HFF-Myc (cell line): Measurements from ENCODE around the gene TEX50.
"Not testable (repeated sequence)": the region's sequence is repeated elsewhere in the genome, so short reads cannot be mapped to it uniquely, and the experiment has no call there.

Experiments
- DNase-seq: peaks from one replicate; pipeline ENCODE4 v3.0.0-alpha.2; 2011; ENCODE audit warnings: low read depth; ENCODE audit errors: extremely low read depth
- H3K4me3 ChIP-seq: replicated peaks from 2 replicates; pipeline ENCODE4 v1.5.1; 2011; ENCODE audit warnings: low read depth, mild to moderate bottlenecking, control low read depth, low read length
- TF ChIP-seq, protein P1 (sequence below): IDR thresholded peaks from 2 replicates; pipeline ENCODE4 v1.5.1; 2012; ENCODE audit warnings: mild to moderate bottlenecking, low read depth, low read length, control low read depth; ENCODE audit errors: missing control alignments

The TEX50 gene

DNA sequence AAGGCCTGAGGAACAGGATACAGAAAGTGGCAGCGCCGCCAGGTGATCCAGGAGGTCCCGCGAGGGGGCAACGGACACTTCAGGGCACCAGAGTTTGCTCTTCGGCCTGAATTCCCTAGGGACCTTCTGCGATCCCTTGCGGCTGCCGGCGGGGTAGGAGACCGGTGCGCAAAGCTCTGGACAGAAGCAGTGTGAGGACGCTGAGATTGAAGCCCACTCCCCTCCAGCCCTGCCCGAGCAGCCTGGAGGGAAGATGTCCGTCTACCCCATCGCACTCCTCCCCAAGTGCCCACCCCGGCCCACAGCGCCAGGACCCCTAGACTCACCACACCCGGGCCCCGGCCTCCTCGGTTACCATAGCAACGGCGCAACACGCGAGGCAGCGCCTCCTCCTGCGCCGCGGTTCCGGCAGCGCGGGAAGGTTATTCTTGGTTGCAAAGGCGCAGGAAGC is 34.4 kb downstream of the TEX50 start, which contains the start of gene ANKRD45:
TSS of gene ANKRD45 (minus strand) at position 361 of the 451 bp plus-strand sequence. CDS start 10,433 bp downstream, outside the sequence.
- DNase-seq: peak; percentile 20
- peak within 1 kb of the TSS; percentile 39 for H3K4me3 ChIP-seq
- TF ChIP-seq, protein P1, sequence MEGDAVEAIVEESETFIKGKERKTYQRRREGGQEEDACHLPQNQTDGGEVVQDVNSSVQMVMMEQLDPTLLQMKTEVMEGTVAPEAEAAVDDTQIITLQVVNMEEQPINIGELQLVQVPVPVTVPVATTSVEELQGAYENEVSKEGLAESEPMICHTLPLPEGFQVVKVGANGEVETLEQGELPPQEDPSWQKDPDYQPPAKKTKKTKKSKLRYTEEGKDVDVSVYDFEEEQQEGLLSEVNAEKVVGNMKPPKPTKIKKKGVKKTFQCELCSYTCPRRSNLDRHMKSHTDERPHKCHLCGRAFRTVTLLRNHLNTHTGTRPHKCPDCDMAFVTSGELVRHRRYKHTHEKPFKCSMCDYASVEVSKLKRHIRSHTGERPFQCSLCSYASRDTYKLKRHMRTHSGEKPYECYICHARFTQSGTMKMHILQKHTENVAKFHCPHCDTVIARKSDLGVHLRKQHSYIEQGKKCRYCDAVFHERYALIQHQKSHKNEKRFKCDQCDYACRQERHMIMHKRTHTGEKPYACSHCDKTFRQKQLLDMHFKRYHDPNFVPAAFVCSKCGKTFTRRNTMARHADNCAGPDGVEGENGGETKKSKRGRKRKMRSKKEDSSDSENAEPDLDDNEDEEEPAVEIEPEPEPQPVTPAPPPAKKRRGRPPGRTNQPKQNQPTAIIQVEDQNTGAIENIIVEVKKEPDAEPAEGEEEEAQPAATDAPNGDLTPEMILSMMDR: no peak

DNA sequence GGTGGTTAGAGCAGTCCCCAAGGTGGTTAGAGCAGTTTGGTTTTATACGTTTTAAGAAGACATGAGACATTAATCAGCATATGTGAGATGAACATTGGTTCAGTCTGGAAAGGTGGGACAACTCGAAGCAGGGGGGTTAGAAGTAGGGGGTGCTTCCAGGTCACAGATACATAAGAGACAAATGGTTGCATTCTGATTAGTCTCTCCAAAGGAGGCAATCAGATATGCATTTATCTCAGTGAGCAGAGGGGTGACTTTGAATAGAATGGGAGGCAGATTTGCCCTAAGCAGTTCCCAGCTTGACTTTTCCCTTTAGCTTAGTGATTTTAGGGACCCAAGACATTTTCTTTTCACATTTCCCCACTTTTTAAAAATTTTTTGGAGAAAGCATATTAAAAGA is 39.4 kb downstream of the TEX50 start:
- DNase-seq, H3K4me3 ChIP-seq: not testable (repeated sequence)

DNA sequence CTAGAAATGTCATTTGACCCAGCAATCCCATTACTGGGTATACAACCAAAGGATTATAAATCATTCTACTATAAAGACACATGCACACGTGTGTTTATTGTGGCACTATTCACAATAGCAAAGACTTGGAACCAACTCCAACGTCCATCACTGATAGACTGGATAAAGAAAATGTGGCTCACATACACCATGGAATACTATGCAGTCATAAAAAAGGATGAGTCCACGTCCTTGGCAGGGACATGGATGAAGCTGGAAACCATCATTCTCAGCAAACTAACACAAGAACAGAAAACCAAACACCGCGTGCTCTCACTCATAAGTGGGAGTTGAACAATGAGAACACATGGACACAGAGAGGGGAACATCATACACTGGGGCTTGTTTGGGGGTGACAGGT is 45.0 kb downstream of the TEX50 start:
- H3K4me3 ChIP-seq, DNase-seq: not testable (repeated sequence)

- TF ChIP-seq, protein P1: no peak
- H3K4me3 ChIP-seq: no peak overlapping the region
- no peak for DNase-seq
These were observed 47.0 kb downstream of the TEX50 start for GRCh38 chr1:173682184-173682583.

DNA sequence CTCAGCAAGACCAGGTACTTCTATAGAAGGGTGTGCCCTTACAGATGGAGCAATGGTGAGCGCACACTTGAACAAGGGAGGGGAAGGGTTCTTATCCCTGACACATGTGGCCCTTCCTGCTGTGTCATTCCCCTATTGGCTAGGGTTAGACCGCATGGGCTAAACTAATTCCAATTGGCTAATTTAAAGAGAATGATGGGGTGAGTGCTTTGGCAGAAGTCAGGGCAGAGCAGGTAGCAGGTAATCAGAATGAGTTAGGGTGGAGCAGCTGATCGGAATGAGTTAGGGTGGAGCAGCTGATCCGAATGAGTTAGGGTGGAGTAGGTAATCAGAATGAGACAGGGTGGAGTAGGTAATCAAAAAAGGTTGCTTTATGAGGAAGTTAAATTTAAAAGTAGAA is 48.7 kb downstream of the TEX50 start:
- DNase-seq, H3K4me3 ChIP-seq: not testable (repeated sequence)

DNA sequence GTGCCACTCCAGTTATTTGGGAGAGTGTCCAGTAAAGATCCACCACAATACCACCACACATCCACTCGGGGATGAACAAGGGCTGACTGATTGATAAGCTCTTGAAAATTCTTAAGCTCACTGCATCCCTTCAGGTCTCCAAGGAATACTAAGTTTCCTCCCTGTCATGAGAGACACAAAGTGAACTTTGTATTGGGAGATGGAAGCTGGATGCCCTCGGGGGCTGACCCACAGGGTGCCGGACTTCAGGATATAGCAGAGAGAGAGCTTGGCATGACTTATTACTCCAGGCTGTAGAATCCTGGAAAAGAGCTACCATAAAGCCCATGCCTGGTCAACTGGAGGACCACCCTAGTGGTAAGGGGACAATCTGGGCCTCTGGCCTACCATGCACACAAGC is 50.0 kb downstream of the TEX50 start:
- DNase-seq, H3K4me3 ChIP-seq: not testable (repeated sequence)
